DOHH2 (cell line): ENCODE results near the gene RMI2.
A peak's percentile ranks its signal among the peaks of the same experiment; 100 is the strongest.

Source experiments
- H3F3A ChIP-seq: fragments of 200-600 bp; sonication (generic), shearing (Covaris generic); 2 replicates; pipeline ENCODE4 v1.6.0; 2016; ENCODE audit warnings: antibody characterized with exemption, mild to moderate bottlenecking; ENCODE audit not compliant: control insufficient read depth, insufficient read depth
- H3K27ac ChIP-seq: fragments of 200-600 bp; sonication (generic); 2 replicates; pipeline ENCODE4 v1.5.1; 2014; ENCODE audit warnings: low read depth, mild to moderate bottlenecking, low read length, moderate library complexity
- H3K27me3 ChIP-seq: fragments of 200-600 bp; sonication (generic); 2 replicates; pipeline ENCODE4 v1.6.1; 2014; ENCODE audit warnings: mild to moderate bottlenecking, low read length, mixed read lengths; ENCODE audit not compliant: control insufficient read depth
- H3K36me3 ChIP-seq: fragments of 200-600 bp; sonication (generic); 2 replicates; pipeline ENCODE4 v1.6.1; 2014; ENCODE audit warnings: mild to moderate bottlenecking, low read length, moderate library complexity, mixed read lengths; ENCODE audit not compliant: control insufficient read depth
- H3K4me1 ChIP-seq: fragments of 200-600 bp; sonication (generic); 2 replicates; pipeline ENCODE4 v1.6.1; 2014; ENCODE audit warnings: mild to moderate bottlenecking, low read length, mixed read lengths; ENCODE audit not compliant: control insufficient read depth
- H3K4me2 ChIP-seq: fragments of 200-600 bp; sonication (generic); 2 replicates; pipeline ENCODE4 v1.6.0; 2014; ENCODE audit warnings: mild to moderate bottlenecking, low read length, moderate library complexity
- H3K4me3 ChIP-seq: fragments of 200-600 bp; sonication (generic); 2 replicates; pipeline ENCODE4 v1.5.1; 2014; ENCODE audit warnings: mild to moderate bottlenecking, low read length, mixed read lengths
- H3K79me2 ChIP-seq: fragments of 200-600 bp; sonication (generic); 2 replicates; pipeline ENCODE4 v1.6.1; 2014; ENCODE audit warnings: mild to moderate bottlenecking, low read length, mixed read lengths; ENCODE audit not compliant: control insufficient read depth
- H3K9me2 ChIP-seq: fragments of 200-600 bp; sonication (generic); replicated peaks from 2 replicates; pipeline ENCODE4 v1.6.1; 2014; ENCODE audit warnings: mild to moderate bottlenecking, low read length, mixed read lengths; ENCODE audit not compliant: control insufficient read depth
- H3K9me3 ChIP-seq: fragments of 200-600 bp; sonication (generic); 2 replicates; pipeline ENCODE4 v1.6.1; 2014; ENCODE audit warnings: antibody characterized with exemption, low read length, mixed read lengths; ENCODE audit not compliant: control insufficient read depth, insufficient read depth
- H4K20me1 ChIP-seq: fragments of 200-600 bp; sonication (generic); 2 replicates; pipeline ENCODE4 v1.6.0; 2014; ENCODE audit warnings: low read depth, mild to moderate bottlenecking, antibody characterized with exemption, low read length, moderate library complexity; ENCODE audit not compliant: control insufficient read depth, insufficient read depth
- CTCF ChIP-seq: fragments of 200-600 bp; sonication (generic); IDR thresholded peaks from one replicate; pipeline ENCODE4 v1.5.1; 2014; ENCODE audit warnings: antibody characterized with exemption, mild to moderate bottlenecking, low read depth, low read length; ENCODE audit not compliant: poor library complexity, severe bottlenecking
- EZH2phosphoT487 ChIP-seq: fragments of 200-600 bp; sonication (generic); IDR thresholded peaks from 2 replicates; pipeline ENCODE4 v1.6.1; 2017; ENCODE audit warnings: borderline replicate concordance, mild to moderate bottlenecking, antibody characterized with exemption, low read length, moderate library complexity, mixed read lengths

Gene RMI2

GRCh38 chr16:11306997-11307638 is 38.1 kb upstream of the RMI2 start:
- no peaks in the 10 kb centered on the region for H3K36me3 ChIP-seq
- H3F3A ChIP-seq = peaks cover 24% of the 10 kb centered on the region
- no peaks in the 10 kb centered on the region for H3K9me2 ChIP-seq
- H3K79me2 ChIP-seq = no peaks in the 10 kb centered on the region
- TF ChIP-seq CTCF (no peak), EZH2phosphoT487 (no peak)
- H3K4me2 ChIP-seq = no peak overlapping the region
- H4K20me1 ChIP-seq = no peaks in the 10 kb centered on the region
- H3K4me1 ChIP-seq = peaks cover 92% of the 10 kb centered on the region
- peaks cover 8% of the 10 kb centered on the region for H3K9me3 ChIP-seq
- H3K27me3 ChIP-seq = no peaks in the 10 kb centered on the region
- no peak overlapping the region for H3K27ac ChIP-seq
- no peak overlapping the region for H3K4me3 ChIP-seq

DNA sequence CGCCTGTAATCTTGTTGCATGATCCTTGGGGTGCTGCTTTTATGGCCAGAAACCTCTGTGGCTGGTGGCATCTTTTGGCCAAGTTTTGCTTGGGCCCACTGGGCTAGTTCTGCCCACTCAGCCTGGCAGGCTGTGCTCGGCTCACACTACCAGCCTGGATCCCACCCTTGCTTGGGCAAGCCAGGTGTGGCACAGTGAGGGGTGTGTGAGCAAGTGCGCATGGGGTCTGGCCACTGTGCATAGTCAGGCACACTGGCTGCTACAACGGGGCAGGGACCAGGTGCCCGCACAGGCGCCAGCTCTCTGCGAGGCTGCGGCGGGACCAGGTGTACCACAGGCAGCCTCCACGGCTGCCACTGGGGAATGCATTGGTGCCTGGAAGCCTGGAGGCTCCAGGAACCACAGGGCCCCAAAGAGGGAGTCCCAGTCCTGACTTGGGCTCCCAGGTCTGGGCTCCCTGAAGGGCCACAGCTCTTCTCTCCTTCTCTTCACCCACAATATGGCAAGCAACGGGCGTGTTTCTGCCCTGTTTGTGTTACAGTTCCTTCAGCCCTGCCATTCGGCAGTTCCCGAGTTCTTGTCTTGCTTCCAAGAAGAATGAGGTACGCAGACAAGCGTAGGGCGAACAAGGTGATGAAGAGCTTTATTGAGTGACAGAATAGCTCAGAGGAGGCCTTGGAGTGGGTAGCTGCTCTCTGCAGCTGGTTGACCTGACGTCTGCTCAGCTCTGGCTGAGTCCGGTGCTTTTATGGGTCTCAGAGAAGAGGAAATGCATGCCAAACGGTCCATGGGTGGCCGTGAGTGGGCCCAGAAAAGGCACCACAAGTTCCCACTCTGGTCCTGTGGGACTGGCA is 37.4 kb upstream of the RMI2 start:
- no peak for TF ChIP-seq CTCF
- Histone ChIP-seq H3K27ac (peak overlapping the region; percentile 97), H3K4me1 (peaks cover 94% of the 10 kb centered on the region), H3K36me3 (no peaks in the 10 kb centered on the region), H3K4me2 (peak overlapping the region; percentile 83), H3K27me3 (no peaks in the 10 kb centered on the region), H3F3A (peaks cover 24% of the 10 kb centered on the region), H3K4me3 (peak overlapping the region; percentile 35), H3K9me2 (no peaks in the 10 kb centered on the region), H3K9me3 (peaks cover 8% of the 10 kb centered on the region), H3K79me2 (no peaks in the 10 kb centered on the region), H4K20me1 (no peaks in the 10 kb centered on the region)

DNA sequence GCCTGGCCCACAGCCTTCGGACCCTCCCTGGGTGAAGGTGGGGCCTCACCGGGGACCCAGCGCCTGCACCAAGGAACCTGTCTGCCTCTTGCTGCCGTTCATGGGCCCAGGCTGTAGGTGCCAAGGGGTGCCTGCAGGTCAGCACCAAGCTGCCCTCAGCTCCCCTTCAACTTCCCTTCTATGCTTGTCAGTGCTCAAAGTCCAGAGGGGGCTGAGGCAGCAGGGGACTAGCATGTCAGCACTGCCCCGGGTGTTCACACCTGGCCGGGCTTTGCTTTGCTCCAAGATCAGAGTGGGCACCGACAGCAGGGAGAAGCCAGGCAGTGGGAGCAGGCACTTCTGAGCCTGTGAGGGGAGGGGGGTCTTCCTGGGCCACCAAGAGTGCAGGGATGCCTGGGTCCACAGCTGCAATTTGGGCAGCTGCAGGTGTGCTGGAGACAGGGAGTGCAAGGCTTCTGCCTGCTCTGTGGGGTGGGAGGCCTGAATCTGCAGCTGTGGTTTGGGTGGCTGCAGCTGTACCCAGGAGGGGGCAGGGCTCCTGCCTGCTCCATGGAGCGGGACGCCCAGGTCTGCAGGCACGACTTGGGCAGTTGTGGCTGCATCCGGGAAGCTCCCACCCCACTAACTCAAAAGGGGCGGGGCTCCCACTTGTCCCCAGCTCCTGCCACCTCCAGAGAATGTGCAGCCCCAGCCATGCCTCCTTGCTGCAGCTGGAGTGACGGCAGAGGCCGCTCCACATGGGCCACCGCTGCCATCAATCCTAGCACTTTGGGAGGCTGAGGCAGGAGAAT is 36.6 kb upstream of the RMI2 start:
- Histone ChIP-seq H3K79me2 (no peaks in the 10 kb centered on the region), H3K9me3 (peaks cover 8% of the 10 kb centered on the region), H3K36me3 (no peaks in the 10 kb centered on the region), H3K4me3 (peak overlapping the region; percentile 49), H3K27ac (peak overlapping the region; percentile 97), H3F3A (peaks cover 24% of the 10 kb centered on the region), H3K9me2 (no peaks in the 10 kb centered on the region), H3K4me2 (peak overlapping the region; percentile 83), H3K27me3 (no peaks in the 10 kb centered on the region), H3K4me1 (peaks cover 94% of the 10 kb centered on the region), H4K20me1 (no peaks in the 10 kb centered on the region)
- TF ChIP-seq CTCF = no peak
- TF ChIP-seq EZH2phosphoT487 = no peak
